GM19193 (cell line): Measurements from ENCODE around the gene MLXIP.

Experiments used
- POLR2A ChIP-seq: IDR thresholded peaks from 4 replicates; pipeline ENCODE4 v1.6.1; 2011; ENCODE audit not compliant: insufficient read depth, insufficient read length; ENCODE audit errors: extremely low read depth

The MLXIP gene

DNA sequence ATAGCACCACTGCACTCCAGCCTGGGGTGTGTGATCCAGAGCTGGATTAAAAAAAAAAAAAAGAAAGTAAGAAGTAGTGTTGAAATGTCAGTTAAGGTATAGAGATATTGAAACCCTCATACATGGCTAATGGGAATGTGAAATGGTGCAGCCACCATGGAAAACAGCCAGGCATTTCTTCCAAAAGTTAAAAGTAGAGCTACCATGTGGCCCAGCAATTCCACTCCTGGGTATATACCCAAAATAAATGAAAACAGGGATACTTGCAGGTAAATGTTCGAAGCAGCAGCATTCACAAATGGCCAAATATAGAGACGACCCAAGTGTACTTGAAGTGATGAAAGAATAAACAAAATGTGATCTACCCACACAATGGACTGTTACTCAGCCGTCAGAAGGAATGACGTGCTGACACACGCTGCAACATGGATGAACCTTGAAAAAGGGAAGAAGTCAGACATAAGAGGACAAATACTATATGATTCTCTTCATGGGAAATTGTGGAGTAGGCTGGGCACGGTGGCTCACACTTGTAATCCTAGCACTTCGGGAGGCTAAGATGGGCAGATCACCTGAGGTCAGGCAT, 80.2 kb downstream of the MLXIP start:
- no peak for TF ChIP-seq POLR2A

DNA sequence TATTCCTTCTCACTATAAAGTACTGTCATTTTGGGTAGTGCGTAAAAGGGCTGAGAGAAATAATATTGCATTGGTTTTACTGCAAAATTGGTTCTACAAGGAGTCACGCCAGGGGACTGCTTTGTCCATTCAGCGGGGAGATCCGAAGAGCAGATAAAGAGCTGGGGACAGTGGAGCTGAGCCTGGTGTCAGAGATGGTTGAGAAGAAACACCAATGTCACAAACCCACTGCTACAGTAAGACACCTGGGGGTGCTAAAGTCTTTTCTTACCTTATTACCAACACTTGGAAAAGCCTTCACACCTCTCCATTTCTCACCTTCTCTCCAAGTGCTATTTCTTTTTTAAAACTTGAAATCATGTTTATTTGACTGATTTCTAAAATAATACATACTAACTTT, 81.3 kb downstream of the MLXIP start:
- TF ChIP-seq POLR2A, result no peak

DNA sequence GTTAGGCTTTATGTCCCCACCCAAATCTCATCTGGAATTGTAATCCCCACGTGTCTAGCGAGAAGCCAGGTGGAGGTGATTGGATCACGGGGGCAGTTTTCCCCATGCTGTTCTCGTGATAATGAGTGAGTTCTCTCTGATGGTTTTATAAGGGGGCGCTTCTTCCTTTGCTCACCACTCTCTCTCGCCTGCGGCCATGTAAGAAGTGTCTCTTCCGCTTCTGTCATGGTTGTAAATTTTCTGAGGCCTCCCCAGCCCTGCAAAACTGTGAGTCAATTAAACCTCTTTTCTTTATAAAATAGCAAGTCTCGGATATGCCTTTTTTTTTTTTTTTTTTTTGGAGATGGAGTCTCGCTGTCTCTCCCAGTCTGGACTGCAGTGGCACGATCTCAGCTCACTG, 82.2 kb downstream of the MLXIP start:
- TF ChIP-seq POLR2A, result no peak

DNA sequence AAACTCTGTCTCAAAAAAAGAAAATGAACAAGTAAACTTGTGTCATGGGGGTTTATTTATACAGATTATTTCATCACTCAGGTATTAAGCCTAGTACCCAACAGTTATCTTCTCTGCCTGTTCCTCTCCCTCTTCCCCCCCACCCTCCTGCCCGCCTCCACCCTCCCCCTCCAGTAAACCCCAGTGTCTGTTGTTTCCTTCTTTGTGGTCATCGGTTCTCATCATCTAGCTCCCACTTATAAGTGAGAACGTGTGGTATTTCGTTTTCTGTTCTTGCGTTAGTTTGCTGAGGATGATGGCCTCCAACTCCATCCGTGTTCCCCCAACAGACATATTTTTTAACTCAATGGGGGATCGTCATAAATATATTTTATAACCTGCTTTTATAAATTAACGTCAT, 83.1 kb downstream of the MLXIP start:
- TF ChIP-seq POLR2A, result no peak

DNA sequence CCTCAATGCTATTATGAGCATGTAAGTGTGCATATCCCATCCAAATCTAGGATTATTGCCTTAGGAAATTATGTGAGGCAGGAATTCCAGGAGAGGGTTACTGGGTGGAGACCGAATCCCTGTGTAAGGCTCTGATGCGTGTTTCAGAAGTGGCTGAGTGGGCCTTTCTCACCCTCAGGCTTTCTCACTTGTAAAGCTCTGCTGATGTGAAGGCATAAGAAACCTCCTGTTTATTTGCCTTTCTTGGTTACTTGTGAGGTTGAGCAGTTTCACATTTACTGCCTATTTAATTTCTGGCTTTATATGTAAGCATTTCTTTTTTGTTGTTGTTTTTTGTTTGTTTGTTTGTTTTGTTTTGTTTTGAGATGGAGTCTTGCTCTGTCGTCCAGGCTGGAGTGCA, 84.4 kb downstream of the MLXIP start:
- no peak for TF ChIP-seq POLR2A

DNA sequence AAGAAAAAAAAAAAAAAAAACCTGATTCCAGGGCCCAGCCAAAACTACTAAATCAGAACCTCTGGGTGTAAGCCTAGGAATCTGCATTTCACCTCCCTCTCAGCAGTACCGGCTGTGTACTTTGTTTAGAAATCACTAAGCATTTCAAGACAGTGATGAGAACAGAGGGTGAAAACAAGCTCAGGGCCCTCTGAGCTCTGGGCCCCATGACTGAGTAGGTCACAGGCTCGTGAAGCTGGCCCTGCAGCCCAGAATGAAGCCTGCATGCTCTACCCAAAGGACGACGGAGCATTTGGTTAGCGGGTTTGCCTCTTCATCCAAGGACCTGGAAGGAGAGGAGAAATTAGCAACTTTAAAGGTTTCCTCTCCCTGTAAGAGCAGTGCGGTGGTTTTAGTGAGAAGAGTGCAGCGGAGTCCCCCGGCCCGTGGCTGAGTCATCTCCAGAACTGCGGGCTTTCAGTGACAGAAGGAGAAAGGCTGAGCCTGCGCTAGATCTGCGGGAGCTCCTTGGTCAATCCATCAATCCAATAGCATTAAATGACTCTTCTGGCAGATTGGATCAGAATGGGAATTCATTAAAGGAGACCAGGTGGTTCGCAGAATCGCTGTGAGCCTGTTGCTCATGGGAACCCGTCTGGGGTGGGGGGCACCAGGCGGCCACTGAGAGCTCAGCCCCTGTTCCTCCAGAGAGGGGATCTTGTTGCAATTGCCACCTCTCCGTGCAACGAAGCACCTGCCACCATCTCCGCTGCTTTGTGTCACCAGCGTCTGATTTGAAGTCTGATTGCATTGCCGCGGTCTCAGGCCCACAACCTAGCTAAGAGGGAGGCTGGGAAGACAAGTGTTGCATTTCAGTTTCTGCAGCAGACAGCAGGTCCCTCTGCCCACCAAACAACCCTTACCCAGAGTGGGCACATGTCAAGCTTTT, 88.1 kb downstream of the MLXIP start:
- TF ChIP-seq POLR2A, result no peak

DNA sequence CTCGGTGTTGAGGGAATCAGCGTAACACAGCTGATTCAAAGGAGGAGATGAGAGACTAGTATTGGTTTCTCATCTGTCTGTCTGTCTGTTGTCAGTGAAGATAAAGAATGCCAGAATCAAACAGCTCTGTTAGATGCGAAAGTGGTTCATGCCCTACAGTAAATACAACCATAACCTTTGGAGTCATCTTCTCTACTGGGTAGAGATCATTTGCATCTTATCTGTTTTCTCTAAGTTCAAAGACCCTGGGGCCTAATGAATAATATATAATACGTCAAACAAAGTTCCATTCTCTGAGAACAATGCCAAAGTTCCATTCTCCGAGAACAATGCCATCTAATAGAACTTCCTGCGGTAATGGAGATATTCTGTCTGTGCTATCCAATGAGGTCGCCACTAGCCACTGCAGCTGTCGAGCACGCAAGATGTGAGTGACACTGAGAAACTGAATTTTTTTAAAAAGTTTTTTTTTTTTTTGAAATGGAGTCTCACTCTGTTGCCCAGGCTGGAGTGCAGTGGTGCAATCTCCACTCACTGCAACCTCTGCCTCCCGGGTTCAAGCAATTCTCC, 88.9 kb downstream of the MLXIP start:
- TF ChIP-seq POLR2A, result no peak

DNA sequence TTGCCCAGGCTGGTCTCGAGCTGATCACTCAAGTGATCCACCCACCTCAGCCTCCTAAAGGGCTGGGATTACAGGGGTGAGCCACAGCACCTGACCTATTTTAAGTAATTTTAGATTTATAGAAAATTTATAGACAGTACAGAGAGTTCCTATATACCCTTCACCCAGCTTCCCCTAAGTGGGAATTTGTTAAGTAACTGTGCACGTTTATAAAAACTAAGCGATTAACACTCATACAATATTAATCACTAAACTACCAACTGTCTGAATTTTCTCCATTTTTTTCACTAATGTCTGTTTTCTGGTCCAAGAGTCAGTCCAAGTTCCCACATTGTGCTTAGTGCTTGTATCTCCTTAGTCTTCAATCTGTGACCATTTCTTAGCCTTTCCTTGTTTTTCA, 89.9 kb downstream of the MLXIP start:
- no peak for TF ChIP-seq POLR2A

DNA sequence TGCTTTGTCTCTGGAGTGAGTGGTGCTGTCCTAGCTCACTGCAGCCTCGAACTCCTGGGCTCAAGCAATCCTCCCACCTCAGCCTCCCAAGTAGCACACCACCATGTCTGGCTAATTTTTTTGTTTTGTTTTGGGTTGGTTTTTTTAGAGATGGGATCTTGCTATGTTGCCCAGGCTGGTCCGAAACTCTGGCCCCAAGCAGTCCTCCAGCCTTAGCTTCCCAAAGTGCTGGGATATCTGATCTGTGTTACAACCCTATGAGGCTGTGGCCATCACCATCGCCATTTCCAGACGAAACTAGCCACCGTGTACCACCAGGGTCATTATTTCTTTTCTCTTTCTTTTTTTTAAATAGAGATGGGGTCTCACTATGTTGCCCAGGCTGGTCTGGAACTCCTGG, 92.8 kb downstream of the MLXIP start:
- TF ChIP-seq POLR2A, result no peak

DNA sequence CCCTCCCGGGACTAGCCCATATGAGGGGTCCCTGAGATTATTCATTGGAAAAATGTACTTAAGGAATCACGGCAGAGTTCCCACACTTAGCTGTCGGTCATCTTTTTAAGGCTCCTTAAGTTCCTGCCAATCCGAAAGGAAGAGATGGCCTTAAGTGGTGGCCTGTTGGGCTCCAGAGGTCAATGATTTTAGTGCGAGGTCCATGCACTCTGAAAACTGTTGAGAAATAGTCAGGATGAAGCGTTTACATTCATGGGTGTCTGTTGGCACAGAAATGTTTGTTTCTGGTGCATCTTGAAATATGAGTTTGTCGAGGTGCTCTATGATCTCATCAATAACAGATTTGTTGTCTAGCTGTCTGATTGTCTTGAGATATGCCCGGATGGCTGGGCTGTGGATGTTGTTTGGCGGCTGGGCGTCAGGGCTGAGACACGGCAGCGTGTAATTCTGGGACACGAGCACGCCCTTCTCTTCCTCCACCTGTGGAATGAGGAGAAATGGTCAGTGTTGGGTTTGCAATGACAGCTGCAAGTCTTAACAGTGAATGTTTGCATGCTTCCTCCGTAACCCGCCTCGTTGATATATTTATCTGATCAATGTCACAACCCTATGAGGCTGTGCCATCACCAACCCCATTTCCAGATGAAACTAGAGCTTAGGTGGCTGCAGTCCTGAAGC, 93.8 kb downstream of the MLXIP start:
- TF ChIP-seq POLR2A, result no peak

DNA sequence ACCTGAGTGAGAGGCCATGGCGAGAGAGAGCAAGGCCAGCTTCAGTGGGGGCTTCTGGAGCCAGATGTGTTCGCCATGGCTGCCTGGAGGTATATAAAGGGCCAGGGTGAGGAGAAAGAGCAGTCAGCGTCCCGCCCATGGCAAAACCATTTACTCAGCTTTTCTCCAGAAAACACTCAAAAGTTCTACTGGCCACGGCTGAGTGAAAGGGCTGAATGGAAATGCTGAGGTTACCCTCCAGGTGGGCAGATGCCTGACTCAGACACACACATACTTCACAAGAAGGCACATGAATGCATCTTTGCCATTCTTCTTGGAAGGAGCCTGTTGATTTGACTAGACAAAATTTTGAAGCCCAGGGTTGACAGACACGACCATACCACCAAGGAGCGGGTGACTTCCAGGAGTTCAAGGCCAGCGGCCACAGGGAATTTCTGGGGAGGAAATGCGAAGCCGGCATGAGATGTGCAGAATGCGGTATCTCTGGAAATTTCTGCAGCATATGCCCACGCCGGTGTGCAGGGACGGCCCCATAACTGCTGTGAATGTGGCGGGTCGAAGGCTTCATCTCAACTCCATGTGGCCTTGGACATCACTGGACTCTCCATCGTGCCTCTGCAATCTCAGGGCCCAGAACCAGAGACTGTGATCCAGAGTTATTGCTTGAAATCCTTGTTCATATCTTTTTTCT, 95.7 kb downstream of the MLXIP start, which contains the start of gene IL31:
Gene IL31, minus strand, starts transcription at position 67 of the 691 bp plus-strand sequence. Its CDS starts 49 bp downstream, at position 18.
- TF ChIP-seq POLR2A, result no peak

DNA sequence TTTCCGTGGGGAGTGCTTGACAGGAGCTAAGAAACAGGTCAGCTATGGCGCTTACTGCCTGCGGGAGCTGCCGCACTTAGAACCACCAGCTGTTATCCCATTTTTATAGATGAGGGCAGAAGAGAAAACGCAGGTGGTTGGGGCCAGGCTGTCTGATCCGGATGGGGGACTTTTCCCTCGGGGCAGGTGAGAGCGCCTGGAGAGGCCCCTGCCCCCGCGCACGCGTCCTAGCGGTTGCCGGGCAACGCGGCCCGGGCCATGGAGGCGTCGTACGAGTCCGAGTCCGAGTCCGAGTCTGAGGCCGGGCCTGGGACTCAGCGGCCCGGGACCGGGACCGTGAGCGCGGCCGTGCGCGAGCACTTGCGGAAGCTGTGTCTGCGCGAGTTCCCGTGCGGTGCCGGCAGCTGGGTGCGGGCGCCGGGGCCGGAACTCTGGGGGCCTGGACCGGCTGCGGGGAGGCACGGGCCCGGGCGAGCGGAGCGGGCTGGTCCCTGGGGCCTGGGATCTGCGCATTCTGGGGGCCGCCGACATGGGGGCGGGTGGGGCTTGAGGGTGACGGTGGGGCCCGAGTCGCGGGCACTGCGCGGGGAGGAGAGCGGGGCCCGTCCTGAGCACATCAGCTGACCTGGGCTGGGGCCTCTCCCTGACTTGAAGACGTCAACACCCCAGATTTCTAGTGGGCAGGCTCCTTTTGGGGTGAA, 104.5 kb downstream of the MLXIP start, which contains the start of gene LRRC43:
Gene LRRC43, plus strand, starts transcription at position 237 of the 701 bp plus-strand sequence. Its CDS starts 22 bp downstream, at position 259.
- no peak for TF ChIP-seq POLR2A

DNA sequence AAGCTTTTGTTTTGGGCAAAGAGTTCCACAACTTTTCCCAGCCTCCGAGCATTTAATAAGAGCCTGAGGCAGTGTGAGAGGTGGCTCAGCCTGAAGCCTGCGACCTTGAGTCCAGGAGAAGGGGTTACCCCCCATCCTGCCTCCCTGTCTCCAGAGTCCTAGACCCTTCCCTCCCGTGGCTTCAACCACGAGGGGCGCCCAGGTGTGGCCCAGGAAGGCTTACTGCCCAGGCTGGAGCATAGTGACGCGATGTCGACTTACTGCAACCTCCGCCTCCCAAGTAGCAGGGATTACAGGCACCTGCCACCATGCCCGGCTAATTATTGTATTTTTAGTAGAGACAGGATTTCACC, 105.0 kb downstream of the MLXIP start:
- no peak for TF ChIP-seq POLR2A

DNA sequence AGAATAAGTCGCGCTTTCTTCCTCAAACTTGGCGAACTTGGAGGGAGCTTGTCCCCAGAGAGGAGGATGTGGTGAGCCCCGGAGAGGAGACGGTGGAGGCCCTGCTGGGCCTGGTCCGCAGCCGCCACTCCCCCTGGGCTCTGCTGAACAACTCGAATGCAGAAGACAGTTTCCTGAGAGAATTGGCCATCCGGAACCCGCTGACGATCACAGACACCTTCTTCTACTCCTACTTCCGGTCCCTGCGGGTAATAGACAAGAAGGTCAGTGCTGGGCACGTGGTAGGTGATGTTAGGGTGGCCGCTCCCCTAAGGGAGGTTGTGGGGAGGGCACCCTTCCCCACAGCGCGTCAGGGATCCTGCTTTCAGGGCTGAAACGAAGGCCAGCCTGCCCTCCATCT, 106.0 kb downstream of the MLXIP start:
- no peak for TF ChIP-seq POLR2A
